ENCODE measurements around the gene CPEB1.
"Not testable (repeated sequence)": the region's sequence is repeated elsewhere in the genome, so short reads cannot be mapped to it uniquely, and the experiment has no call there.

CPEB1 gene

DNA sequence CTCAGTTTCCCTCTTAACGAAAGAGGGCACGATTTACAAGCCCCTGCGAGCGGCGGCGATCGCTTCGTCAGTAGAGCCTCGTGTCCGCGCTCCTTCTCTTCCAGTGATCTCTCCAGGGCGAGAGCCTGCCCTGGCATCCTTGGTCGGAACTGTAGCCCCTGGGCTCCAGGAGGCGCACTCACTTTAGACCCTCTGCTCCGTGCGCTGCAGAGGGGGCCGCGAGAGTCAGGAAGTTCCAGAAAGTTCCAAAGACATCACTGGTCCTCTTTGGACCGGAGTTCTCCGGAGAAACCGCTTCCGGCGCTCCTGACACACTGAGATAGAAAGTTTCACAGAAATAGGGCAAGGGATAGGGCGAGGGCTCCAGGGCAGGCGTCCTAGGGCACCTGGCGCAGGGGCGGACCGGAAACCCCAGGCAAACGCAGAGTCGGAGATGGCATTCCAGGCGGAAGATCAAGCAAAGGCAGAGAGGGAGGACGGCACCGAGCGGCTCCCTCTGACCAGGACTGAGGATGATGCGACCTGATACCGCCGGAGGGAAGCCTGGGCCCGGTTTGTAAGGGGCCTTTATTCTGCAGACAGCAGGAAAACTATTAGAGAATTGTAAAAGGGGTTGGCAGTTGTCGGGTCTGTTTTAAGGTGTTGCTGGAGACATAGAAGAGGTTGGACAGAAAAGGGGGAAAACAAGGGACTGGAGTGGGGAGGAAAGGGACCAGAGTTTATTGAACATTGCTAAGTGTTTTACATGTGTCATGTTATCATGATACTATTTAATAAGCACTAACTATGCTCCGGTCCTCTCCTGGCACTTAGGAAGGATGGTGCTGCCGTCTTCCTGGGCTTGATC is 1.3 kb upstream of the CPEB1 start:
- peak; percentile 18 for DNase-seq

DNA sequence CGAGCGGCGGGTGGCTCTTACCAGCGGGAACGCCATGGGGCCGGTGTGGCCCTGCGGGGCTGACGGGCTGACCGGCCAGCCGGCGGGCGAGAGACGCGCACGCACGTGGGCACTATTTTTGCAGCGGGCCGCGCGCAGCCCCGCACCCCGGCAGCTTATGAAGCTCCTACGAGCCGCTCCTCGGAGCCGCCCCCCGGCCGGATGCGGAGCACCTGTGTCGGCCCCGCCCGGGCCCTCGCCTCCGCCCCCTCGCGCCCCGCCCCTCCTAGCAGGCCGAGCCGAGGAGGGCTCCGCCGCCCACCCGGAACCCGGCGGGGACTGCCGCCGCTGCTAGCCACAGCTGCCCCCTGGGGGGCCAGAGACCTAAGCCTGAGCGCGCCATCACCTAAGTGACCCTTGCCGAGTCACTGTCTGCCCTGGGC is 683 bp upstream of the CPEB1 start:
- no peak for DNase-seq

DNA sequence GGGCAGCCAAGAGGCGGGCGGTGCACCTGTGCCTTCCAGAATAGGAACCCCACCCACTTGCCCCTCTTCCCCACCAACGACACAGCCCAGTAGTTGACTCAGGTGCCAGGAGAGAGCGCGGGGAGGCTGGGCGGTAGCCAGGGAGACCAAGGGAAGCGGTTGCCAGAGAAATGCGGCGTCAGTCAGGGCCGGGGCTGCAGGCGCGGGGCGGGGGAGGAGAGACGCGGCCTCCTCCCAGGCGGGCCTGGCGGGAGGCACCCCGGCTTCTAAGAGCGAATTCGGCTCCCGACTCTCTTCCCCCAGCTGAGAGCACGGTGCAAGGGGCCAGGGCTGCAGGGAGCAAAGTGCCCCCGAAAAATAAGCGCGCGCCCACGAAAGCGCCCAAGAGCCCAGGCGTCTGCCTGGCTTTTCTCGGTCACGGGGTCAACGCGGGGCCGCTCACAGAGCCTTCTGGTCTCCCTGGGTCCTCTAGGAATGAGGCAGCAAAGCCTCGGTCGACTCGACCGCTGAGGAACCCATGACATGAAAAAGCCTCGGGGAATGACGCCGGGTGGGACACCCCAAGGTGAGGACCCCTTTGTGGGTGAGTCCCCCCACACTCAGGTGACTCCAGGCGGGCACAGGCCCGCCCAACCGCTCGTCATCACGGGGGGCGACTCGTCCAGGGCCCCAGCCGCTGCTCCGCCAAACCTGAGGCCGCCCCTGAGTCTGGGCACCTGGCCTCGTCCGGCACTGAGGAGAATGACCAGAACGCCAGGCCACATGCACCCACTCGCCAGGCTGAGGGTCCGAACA is 716 bp downstream of the CPEB1 start:
- DNase-seq, result peak; percentile 29

DNA sequence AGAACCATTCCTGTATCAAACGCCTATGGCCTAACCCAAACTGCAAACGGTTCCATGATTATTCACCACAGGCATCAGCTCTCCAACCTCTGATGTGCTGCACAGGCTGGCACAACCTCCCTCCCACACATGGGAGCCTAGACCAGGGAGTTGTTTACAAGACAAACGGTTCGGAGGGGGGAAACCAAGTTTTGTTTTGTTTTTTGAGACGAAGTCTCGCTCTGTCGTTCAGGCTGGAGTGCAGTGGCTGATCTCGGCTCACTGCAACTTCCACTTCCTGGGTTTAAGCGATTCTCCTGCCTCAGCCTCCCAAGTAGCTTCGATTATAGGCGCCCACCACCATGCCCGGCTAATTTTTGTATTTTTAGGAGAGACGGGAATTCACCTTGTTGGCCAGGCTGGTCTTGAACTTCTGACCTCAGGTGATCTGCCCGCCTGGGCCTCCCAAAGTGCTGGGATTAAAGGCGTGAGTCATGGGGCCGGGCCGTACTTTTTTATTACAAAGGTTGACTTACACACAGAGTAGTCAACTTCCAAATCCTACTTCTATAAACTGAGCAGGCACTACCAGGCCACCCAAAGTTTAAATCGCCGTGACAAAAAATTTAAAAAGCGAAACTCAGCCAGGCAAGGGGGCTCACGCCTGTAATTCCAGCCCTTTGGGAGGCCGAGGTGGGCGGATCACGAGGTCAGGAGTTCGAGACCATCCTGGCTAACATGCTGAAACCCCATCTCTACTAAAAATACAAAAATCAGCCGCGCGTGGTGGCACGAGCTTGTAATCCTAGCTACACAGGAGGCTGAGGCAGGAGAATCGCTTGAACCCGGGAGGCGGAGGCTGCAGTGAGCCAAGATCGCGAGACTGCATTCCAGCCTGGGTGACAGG is 2.0 kb downstream of the CPEB1 start:
- DNase-seq, result not testable (repeated sequence)

DNA sequence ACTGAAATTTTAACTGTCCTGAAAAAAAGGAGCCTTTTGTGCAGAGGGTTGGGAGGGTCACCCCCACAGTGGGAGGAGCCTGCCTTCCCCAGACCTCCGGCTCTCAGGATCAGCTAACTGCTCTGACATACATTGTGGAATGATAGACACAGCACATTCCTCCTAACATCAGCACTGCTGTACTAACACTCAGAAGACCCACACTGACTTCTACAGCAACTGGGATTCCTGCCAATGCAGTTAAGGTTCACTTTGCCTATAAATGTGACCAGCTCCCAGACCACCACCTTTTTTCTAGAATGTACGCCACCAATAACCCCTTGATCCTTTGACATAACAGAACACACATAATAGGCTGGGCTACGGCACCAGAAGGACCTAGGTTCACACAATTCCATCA is 3.2 kb downstream of the CPEB1 start:
- no peak for DNase-seq

DNA sequence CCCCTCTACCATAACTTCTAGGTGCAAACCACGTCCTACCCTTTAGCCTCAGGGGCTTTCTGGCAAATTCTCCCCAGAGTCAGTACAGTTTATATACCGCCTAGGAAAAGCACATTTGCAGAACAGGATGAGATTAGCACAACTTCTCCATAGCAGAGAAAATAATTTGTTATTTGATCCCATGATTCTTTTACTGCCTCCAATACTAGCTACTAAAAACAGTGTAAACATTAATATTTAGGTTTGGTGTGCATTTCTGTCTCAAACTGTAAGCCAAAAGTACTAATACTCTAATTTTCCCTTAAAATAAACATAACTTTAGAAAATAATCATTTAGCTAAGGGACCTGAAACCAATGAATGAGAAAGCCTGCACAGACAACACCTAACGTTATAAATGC is 4.5 kb downstream of the CPEB1 start:
- DNase-seq, result no peak

DNA sequence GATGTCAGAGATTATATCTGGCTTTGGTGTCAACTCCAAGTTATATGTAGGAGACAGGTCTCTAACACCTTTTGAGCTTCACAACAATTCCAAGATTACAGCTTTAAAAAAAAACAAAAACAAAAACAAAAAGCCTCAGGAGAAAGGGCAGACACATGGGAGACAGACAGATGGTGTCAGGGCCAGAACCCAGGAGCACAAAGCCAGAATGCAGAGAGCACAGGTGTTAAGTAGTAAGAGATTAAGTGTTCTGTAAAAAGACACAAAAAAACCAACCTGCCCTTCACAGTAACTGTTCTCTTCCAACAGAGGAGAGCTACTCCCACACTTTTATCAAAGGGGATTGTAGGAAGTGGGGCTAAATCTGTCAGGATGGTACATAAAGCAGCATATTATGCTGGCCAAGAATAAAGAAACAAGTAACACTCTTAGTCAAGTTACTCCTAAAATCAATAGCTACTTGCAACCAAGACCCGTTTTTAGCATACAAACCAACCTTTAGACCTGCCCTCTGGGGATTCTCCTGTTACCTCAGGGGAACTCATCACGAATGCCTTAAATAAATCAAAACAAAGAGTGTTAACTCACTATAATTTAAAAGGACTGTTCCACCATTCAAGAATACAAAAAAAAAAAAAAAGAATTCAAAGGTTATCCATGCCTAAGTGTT is 5.9 kb downstream of the CPEB1 start:
- no peak for DNase-seq

DNA sequence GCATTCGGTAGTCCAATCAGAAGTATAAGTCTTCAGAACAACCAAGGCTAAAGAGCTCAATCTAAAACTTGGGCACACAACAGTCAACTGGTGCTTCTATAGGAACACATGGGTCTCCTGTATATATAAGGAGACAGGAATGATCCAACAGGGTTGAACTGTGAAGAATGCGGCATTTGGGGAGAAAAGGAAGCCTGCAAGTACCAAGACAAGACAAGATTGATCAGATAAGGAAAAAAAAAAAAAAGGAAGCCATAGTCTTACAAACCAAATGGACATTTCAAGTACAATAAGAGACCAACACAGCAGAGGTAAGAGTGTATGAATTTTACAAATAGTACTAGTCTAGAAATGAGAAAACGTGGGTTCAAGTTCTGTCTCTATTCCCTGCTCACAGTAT is 6.5 kb downstream of the CPEB1 start:
- no peak for DNase-seq

DNA sequence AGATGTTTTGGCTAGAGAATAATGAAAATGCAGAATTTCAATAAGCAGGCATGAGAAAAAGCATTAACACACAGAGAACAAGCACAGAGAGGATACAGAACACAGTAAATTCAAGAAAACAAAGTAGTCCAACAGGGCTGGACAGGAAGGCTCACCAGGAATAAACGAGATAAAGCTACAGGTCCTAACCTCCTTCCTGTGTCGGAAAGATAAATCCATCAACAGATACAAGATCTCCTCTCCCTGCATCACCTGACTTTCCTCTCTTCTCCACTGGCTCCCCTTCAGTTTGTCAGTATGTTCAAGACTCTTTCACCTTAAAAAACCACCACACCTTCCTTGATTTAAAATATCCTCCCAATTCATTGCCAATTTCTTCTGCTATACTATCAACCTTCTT is 11.4 kb downstream of the CPEB1 start:
- DNase-seq, result no peak

DNA sequence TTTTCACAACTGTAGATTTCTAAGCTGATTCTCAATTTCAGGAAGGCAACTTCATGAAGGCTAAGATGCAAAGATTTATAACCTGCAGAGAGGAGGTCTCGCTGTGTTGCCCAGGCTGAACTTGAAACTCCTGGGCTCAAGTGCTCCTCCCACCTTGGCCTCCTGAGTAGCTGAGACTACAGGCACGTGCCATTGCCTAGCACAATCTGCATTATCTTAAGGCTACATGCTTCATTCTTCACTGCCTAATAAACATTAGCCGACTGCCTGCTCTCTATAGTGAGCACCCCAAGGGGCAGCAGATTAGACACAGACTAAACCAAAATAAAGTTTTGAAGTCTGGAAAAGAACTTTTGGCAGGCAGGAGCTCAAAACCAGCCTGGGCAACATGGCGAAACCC is 17.1 kb downstream of the CPEB1 start:
- DNase-seq, result no peak

DNA sequence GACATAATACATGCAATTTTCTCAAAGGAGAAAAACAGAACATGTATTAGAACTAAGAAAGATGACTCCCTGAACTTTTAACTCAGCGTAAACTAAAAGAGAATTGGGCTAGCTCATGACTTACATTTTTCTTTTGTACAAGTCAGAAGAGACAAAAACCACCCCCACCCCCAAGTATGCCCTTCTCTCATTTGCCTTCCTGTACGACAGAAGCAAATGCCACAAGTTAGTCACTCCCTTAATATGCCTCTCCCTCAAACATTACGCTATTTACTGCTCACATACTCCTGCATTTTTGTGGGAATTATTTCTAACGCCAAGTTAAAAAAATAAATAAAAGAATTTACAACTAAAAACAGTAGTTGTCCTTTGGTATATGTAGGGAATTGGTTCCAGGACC is 22.0 kb downstream of the CPEB1 start:
- no peak for DNase-seq

DNA sequence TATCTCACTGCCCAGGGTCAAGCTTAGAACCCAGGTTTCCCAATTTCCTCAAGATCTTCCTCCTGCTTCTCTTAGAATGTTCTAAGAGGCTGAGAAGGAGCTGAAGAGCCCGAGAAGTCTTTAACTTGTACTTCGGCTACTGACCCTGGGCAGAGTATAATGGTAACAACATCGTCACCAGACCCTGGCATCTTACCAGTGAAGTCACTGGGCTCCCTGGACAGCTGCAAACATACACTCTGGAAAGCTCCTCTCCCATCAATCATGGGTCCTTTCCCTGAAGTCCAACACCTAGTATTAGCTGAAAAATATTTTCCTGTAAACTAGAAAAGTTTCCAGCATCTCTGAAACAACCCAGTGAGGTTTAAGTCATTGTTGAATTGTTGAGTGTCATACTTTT is 22.7 kb downstream of the CPEB1 start:
- DNase-seq, result no peak

DNA sequence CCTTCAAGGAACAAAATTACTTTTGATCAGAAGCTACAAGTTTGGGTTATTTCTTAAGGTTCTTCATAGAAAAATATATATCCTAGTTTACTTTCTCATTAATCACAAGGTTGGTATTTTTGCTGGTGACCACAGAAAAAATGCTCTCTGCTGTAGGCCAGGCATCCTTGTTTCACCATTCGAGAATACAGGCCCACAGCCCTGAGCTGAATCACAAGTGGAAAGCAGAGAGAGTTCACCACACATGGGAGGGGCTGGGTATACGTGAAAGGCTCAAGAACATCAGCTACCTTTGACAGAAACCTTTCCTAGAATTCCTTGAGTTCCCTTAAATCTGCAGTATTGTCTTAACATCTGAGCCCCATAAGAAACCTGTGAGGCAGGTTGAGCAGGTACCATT is 23.2 kb downstream of the CPEB1 start:
- no peak for DNase-seq

DNA sequence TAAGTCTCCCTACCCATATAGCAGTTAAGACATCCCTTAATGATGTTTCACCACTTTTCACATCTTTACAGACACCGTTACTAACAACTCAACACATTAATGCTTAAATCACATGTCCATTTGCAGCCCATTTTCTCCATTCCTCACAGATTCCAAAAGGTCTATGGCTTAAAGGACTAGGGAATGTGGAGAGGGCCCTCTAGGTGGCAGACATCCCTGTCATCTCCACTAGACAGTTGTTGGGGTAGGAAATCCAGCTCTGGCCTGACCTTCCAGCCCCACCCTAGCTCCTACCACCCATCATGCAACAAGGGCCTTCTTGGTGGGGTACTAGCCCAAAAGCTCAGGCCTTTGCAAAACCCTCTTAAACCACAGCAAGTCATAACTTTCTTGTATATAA is 25.2 kb downstream of the CPEB1 start:
- DNase-seq, result no peak

DNA sequence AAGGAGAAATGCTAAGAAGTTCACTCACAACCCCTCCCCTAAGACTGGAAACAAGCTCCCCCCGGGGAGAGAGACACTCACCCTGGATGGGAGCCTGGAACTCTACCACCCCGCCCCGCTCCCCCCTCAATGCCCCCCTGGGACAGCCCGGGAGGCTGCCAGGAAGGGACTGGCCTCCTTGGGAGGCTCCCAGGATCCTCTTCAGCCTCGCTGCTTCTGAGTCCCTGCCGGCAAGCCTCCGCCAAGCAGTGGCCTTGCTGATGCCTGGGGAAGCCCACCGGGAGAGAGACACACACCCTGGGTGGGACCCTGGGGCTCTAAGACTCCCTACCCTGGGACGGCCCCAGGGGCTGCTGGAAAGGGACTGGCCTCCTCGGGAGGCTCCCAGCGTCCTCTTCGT is 33.4 kb downstream of the CPEB1 start:
- no peak for DNase-seq

DNA sequence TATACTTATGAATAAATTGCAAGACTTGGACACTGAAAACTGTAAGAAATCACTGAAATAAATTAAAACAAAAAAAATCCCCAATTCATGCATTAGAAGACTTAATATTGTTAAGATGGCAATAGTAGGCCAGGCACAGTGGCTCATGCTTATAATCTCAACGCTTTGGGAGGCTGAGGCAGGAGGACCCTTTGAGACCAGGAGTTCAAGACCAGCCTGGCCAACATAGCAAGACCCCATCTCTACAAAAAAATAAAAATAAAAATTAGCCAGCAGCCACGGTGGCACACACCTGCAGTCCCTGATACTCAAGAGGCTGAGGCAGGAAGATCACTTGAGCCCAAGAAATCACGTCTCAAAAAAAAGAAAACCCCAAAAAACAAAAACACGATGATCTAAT is 35.8 kb downstream of the CPEB1 start:
- DNase-seq, result no peak

DNA sequence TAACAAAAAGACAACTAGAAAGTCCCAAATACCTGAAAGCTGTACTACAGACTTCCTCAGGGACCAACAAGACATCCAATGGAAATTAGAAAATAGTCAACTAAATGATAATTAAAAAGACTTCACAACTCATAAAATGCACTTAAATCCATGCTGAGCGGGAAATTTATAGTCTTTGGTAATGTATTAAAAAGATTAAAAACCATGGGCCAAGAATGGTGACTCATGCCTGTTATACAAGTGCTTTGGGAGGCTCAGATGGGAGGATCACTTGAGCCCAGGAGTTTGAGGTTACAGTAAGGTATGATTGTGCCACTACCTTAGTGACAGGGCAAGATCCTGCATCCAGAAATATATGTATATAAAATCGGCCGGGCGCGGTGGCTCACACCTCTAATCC is 45.0 kb downstream of the CPEB1 start:
- no peak for DNase-seq

DNA sequence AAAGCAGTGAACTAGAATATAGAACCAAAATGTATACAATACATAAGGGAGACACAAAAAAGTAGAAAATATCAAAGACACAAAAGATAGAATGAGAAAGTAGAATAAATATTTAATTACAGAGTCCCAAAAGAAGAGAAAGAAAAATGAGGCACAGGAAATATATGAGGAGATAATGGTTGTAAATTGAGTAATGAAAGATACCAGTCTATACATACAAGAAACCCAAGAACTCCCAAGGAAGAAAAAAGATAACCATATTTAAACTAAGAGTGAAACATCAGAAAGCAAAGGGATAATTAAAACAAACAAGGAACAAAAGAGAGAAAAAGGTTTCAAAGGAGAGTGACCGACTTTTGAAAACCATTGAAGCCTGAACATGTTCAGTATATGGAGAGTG is 47.3 kb downstream of the CPEB1 start:
- DNase-seq, result no peak

DNA sequence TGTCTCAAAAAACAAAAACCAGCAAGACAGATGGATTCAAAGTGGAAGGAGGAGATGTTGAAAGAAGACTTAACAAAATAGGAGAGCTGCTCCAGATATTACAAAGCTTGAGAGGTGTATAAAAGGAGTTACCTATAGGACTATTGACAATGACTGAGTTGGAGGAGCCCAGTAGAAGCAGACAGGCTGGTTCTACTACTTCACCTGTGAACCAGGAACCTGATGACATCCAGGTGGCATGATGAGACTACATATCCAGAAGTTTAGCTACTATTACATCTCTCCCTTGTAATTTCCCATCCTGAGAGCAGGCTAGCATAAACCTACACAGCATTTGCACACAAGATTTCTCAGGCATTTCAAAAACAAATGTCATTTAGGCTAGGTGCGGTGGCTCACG is 49.3 kb downstream of the CPEB1 start:
- no peak for DNase-seq

DNA sequence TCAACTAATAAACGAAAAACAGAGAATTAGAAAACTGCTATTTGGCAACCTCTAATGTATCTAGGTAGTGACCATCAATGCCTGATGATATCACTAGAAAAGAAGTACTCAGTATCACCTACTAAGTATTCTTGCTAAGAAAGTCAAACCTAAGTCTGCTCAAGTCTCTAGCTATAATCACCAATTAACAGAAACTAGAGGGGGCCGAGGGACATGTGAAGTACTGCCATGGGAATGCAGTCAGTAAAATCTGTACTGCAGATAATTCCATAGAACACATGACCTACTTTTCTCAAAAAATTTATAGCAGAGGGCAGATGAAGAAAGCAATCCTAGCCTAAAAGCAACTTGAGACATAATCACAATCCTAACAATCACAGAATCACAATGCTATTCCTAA is 51.4 kb downstream of the CPEB1 start:
- DNase-seq, result no peak

DNA sequence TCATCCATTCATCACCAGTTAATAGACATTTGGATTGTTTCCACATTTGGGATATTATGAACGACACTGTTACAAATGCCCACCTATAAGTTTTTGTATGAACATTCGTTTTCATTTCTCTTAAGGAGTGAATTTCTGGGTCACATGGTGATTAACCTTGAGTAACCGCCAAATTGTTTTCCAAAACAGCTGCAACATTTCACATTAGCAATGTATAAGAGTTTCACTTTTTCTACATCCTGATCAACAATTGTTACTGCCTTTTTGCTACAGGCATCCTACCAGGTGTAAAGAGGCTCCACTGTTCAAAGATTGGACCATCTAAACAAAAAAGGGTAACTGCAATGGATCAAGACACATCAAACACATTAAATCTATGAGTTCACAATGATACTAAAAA is 52.0 kb downstream of the CPEB1 start:
- DNase-seq, result no peak

DNA sequence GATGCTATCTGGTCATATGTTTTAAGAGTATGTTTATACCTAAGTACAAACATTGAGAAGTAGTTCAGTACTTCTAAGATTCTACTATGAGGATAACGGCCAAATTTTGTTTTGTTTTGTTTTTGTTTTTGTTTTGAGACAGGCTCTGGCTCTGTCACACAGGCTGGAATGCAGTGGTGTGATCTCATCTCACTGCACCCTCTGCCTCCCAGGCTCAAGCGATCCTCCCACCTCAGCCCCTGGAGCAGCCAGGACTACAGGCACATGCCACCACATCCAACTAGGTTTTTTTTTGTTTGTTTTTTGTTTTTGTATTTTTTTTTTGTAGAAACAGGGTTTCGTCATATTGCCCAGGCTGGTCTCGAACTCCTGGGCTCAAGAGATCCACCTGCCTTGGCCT is 59.4 kb downstream of the CPEB1 start:
- no peak for DNase-seq

DNA sequence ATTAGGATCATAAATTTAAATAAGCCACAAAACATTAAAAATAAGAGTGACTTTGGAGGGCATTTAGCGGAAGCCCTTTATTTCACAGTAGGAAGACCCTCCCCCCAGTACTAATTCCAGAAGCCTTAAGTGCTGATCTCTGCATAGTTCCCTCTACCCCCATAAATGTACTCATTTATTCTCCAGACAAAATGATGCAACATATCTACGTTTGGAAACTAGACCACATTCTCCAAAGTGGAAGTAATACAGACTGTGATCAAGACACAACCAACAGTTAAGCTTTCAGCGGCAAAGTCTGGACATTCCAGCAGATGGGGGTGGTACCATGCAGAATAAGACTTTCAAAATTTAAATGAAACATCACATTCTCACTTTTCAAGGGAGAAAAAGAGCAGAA is 62.1 kb downstream of the CPEB1 start:
- no peak for DNase-seq
